HepG2 (cell line): ENCODE data around the gene SEPTIN5. TPM values are rescaled to one million over a fixed set of nuclear protein-coding genes. Genes with fewer than 3 reads are reported as not detected.

Experiments
- ASH2L ChIP-seq: fragments of 300-600, 200-600 bp; sonication (generic); IDR thresholded peaks from 2 replicates; pipeline ENCODE4 v1.7.0; 2017; ENCODE audit warnings: low read depth, mild to moderate bottlenecking, moderate library complexity, mixed read lengths, low read length; ENCODE audit not compliant: insufficient read length
- BRCA1 ChIP-seq: sonication (generic); formaldehyde crosslinking; IDR thresholded peaks from 2 replicates; pipeline ENCODE4 v1.4.0; 2020; ENCODE audit warnings: missing genetic modification reagents
- CBX5 ChIP-seq: sonication (generic); formaldehyde crosslinking; IDR thresholded peaks from 2 replicates; pipeline ENCODE4 v1.4.0; 2020; ENCODE audit warnings: missing genetic modification reagents, borderline replicate concordance
- MAZ ChIP-seq, 2 experiments: sonication (generic) in 1 of 2; formaldehyde crosslinking in 1 of 2; IDR thresholded peaks; 2 replicates each; pipeline versions ENCODE4 v1.5.0 to v1.6.1; 2012 to 2020; ENCODE audit warnings: low read depth in 2 of 2, mild to moderate bottlenecking in 2 of 2, borderline replicate concordance in 1 of 2, improper control_type of control experiment in 1 of 2, low read length in 1 of 2, missing genetic modification reagents in 1 of 2, moderate library complexity in 1 of 2
- MEIS2 ChIP-seq: sonication (generic); formaldehyde crosslinking; IDR thresholded peaks from 2 replicates; pipeline ENCODE4 v1.9.0; 2021; ENCODE audit warnings: mild to moderate bottlenecking, missing genetic modification reagents
- MTF2 ChIP-seq: sonication (generic); formaldehyde crosslinking; IDR thresholded peaks from 2 replicates; pipeline ENCODE4 v1.5.0; 2020; ENCODE audit warnings: missing genetic modification reagents, borderline replicate concordance
- PAX8 ChIP-seq: sonication (generic); formaldehyde crosslinking; IDR thresholded peaks from 2 replicates; pipeline ENCODE4 v1.8.0; 2022; ENCODE audit warnings: mild to moderate bottlenecking, missing genetic modification reagents, borderline replicate concordance
- REL ChIP-seq: sonication (generic); formaldehyde crosslinking; conservative IDR thresholded peaks from 2 replicates; pipeline ENCODE4 v1.8.0; 2022; ENCODE audit warnings: mild to moderate bottlenecking, missing genetic modification reagents, moderate library complexity
- REPIN1 ChIP-seq: sonication (generic); formaldehyde crosslinking; IDR thresholded peaks from 2 replicates; pipeline ENCODE4 v1.8.0; 2022; ENCODE audit warnings: missing genetic modification reagents, low read depth, mild to moderate bottlenecking, borderline replicate concordance
- SNAI1 ChIP-seq: sonication (generic); formaldehyde crosslinking; IDR thresholded peaks from 2 replicates; pipeline ENCODE4 v1.5.0; 2020; ENCODE audit warnings: mild to moderate bottlenecking, missing genetic modification reagents, borderline replicate concordance
- ZBTB43 ChIP-seq: sonication (generic); formaldehyde crosslinking; conservative IDR thresholded peaks from 2 replicates; pipeline ENCODE4 v1.4.0; 2020; ENCODE audit warnings: missing genetic modification reagents
- ZNF20 ChIP-seq: sonication (generic); formaldehyde crosslinking; IDR thresholded peaks from 2 replicates; pipeline ENCODE4 v1.4.0; 2020; ENCODE audit warnings: mild to moderate bottlenecking, moderate library complexity, missing genetic modification reagents
- ZNF205 ChIP-seq: IDR thresholded peaks from 2 replicates; pipeline ENCODE4 v1.6.1; 2018; ENCODE audit warnings: missing biosample characterization, missing genetic modification reagents
- ZNF256 ChIP-seq: sonication (generic); formaldehyde crosslinking; conservative IDR thresholded peaks from 2 replicates; pipeline ENCODE4 v1.4.0; 2020; ENCODE audit warnings: missing genetic modification reagents
- ZNF678 ChIP-seq: sonication (generic); formaldehyde crosslinking; IDR thresholded peaks from 2 replicates; pipeline ENCODE4 v1.4.0; 2020; ENCODE audit warnings: mild to moderate bottlenecking, missing genetic modification reagents
- ZNF790 ChIP-seq: sonication (generic); formaldehyde crosslinking; IDR thresholded peaks from 2 replicates; pipeline ENCODE4 v1.8.0; 2022; ENCODE audit warnings: missing genetic modification reagents, mild to moderate bottlenecking, borderline replicate concordance
- ZSCAN25 ChIP-seq: sonication (generic); formaldehyde crosslinking; IDR thresholded peaks from 2 replicates; pipeline ENCODE4 v1.8.0; 2022; ENCODE audit warnings: mild to moderate bottlenecking, missing genetic modification reagents
- polyA plus RNA-seq, 8 experiments: library from polyadenylated mRNA; depleted of rRNA in 3 of 8; stranded (reverse) in 7 of 8; unstranded in 1 of 8; fragments of >200 nt; fragmentation: Illumina TruSeq in 4 of 8; extraction: Trizol in 4 of 8; gene quantifications; 2 replicates each; pipeline versions ENCODE4 v1.2.1 to v1.2.3, GENCODE V29; 2011 to 2016; ENCODE audit warnings: low read depth in 4 of 8, missing spikeins in 1 of 8, mixed read lengths in 1 of 8; ENCODE audit not compliant: insufficient read depth in 1 of 8
- total RNA-seq, 5 experiments: library from RNA; depleted of rRNA; stranded (reverse); fragments of >200 nt; fragmentation: Illumina TruSeq; extraction: Trizol; gene quantifications; 2 replicates each; pipeline ENCODE4 v1.2.3, GENCODE V29; 2016; ENCODE audit warnings: low read depth in 1 of 5
- TF ChIP-seq, protein P1 (sequence below): sonication (generic); formaldehyde crosslinking; IDR thresholded peaks from 2 replicates; pipeline ENCODE4 v1.4.0; 2020; ENCODE audit warnings: mild to moderate bottlenecking, missing genetic modification reagents
- TF ChIP-seq, protein P2 (sequence below): sonication (generic); formaldehyde crosslinking; IDR thresholded peaks from 2 replicates; pipeline ENCODE4 v1.5.0; 2020; ENCODE audit warnings: missing genetic modification reagents, mild to moderate bottlenecking, borderline replicate concordance
- TF ChIP-seq, protein P3 (sequence below): sonication (generic); formaldehyde crosslinking; IDR thresholded peaks from 2 replicates; pipeline ENCODE4 v1.4.0; 2020; ENCODE audit warnings: mild to moderate bottlenecking, missing genetic modification reagents
- TF ChIP-seq, protein P4 (sequence below): sonication (generic); formaldehyde crosslinking; IDR thresholded peaks from 2 replicates; pipeline ENCODE4 v1.8.0; 2022; ENCODE audit warnings: low read depth, missing genetic modification reagents

The SEPTIN5 gene
- total and polyA plus RNA-seq, 2 of the 13 experiments (the other 11 are each of a cell fraction or from before 2014, with no cell fraction given): 0.33 TPM; not detected in 1

DNA sequence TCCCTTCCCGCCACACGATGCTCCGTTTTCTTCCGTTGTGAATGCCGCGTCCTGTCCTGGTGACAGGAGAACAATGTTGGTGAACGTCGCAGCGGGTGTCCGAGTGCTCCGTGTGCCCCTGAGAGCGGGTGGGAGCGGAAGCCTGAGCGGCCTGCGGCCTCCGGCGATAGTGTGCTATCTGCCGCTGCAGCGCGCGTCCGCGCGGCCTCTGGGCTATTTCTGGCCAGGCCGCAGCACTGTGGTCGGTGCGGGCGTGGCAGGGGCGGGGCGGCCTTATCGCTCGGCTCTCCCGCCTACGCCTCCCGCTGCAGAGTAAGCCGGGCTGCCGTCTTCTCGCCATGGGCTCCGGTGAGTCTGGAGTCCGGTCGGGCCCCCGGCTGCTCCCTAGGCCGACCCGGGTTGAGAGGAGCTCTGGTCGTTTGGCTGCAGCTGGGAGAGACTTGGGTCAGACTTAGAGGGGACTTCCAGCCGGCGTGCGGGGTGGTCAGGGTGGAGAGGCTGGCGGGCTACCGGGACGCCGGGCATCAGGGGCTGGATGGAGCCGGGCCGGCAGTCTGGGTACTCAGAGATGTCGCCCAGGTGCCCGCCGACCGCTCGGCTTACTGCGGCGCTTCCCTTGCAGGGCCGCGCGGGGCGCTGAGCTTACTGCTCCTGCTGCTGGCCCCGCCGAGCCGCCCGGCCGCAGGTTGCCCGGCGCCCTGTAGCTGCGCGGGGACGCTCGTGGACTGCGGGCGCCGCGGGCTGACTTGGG, 9.1 kb downstream of the SEPTIN5 start, which contains the start of gene GP1BB (continued):
- TF ChIP-seq, protein P1, sequence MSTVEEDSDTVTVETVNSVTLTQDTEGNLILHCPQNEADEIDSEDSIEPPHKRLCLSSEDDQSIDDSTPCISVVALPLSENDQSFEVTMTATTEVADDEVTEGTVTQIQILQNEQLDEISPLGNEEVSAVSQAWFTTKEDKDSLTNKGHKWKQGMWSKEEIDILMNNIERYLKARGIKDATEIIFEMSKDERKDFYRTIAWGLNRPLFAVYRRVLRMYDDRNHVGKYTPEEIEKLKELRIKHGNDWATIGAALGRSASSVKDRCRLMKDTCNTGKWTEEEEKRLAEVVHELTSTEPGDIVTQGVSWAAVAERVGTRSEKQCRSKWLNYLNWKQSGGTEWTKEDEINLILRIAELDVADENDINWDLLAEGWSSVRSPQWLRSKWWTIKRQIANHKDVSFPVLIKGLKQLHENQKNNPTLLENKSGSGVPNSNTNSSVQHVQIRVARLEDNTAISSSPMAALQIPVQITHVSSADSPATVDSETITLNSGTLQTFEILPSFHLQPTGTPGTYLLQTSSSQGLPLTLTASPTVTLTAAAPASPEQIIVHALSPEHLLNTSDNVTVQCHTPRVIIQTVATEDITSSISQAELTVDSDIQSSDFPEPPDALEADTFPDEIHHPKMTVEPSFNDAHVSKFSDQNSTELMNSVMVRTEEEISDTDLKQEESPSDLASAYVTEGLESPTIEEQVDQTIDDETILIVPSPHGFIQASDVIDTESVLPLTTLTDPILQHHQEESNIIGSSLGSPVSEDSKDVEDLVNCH (CRISPR knock-in tag): no peak
- TF ChIP-seq REL (CRISPR knock-in tag) (no peak), ZNF256 (CRISPR knock-in tag) (no peak), ZNF790 (CRISPR knock-in tag) (no peak), MEIS2 (CRISPR knock-in tag) (0 out of 2 replicates have a peak, but pooled peaks have one; percentile 22), ZNF205 (CRISPR knock-in tag) (no peak), MTF2 (CRISPR knock-in tag) (peak; percentile 93), REPIN1 (CRISPR knock-in tag) (no peak), MAZ (IDR thresholded peaks at IDR 0.05; ENCODE audit: borderline replicate concordance, low read depth, low read length) (no peak), MAZ (CRISPR knock-in tag; IDR thresholded peaks at IDR 0.05; ENCODE audit: low read depth) (no peak), ASH2L (no peak), ZSCAN25 (CRISPR knock-in tag) (no peak), SNAI1 (no peak), ZNF678 (0 out of 2 replicates have a peak, but pooled peaks have one; percentile 27), ZNF20 (no peak), CBX5 (CRISPR knock-in tag) (0 out of 2 replicates have a peak, but pooled peaks have one; percentile 13), ZBTB43 (0 out of 2 replicates have a peak, but pooled peaks have one; percentile 33), BRCA1 (CRISPR knock-in tag) (no peak), PAX8 (CRISPR knock-in tag) (no peak)
- TF ChIP-seq, protein P2, sequence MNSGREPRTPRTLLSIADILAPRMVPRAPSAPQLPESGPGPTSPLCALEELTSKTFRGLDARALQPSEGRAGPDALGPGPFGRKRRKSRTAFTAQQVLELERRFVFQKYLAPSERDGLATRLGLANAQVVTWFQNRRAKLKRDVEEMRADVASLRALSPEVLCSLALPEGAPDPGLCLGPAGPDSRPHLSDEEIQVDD (CRISPR knock-in tag): peak; percentile 87; the same call in 1 of the 2 replicates
- TF ChIP-seq, protein P3, sequence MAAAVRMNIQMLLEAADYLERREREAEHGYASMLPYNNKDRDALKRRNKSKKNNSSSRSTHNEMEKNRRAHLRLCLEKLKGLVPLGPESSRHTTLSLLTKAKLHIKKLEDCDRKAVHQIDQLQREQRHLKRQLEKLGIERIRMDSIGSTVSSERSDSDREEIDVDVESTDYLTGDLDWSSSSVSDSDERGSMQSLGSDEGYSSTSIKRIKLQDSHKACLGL: peak; percentile 72; the same call in 1 of the 2 replicates
- TF ChIP-seq, protein P4, sequence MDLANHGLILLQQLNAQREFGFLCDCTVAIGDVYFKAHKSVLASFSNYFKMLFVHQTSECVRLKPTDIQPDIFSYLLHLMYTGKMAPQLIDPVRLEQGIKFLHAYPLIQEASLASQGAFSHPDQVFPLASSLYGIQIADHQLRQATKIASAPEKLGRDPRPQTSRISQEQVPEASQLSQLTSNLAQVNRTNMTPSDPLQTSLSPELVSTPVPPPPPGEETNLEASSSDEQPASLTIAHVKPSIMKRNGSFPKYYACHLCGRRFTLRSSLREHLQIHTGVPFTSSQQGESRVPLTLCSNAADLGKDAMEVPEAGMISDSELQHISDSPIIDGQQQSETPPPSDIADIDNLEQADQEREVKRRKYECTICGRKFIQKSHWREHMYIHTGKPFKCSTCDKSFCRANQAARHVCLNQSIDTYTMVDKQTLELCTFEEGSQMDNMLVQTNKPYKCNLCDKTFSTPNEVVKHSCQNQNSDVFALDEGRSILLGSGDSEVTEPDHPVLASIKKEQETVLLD: 0 out of 2 replicates have a peak, but pooled peaks have one; percentile 21
